ENCODE data around the gene ARMC10. TPM values are rescaled to one million over a fixed set of nuclear protein-coding genes. Genes with fewer than 3 reads are reported as not detected.
"Not testable (repeated sequence)": the region's sequence is repeated elsewhere in the genome, so short reads cannot be mapped to it uniquely, and the experiment has no call there.

Gene ARMC10
- total RNA-seq, 4 donors from 2014 or later, result 36.2 to 75.9 (median 57.0) TPM

GRCh38 chr7:103048833-103049232, 26.1 kb upstream of the ARMC10 start:
- DNase-seq (ENCODE audit: low spot score in 2 of 2), result no peak
- no peak overlapping the region for H3K4me3 ChIP-seq (ENCODE audit: low read depth, poor library complexity, severe bottlenecking)
- intact Hi-C loops (cut with DNase I; ENCODE audit: low total_unique reads), result no loop called here
- WGBS, 2 donors, result 91 to 93% methylated on average over 2 of the region's 2 CpGs
- TF ChIP-seq POLR2A (IDR thresholded peaks at IDR 0.05), result no peak
- no peak for TF ChIP-seq CTCF (IDR thresholded peaks at IDR 0.05)

- WGBS, 2 donors, result 92 to 94% methylated on average over 6 of the region's 6 CpGs
- H3K4me3 ChIP-seq (ENCODE audit: low read depth, poor library complexity, severe bottlenecking), result no peak overlapping the region
- intact Hi-C loops (cut with DNase I; ENCODE audit: low total_unique reads), result no loop called here
- no peak for TF ChIP-seq POLR2A (IDR thresholded peaks at IDR 0.05)
- no peak for TF ChIP-seq CTCF (IDR thresholded peaks at IDR 0.05)
- DNase-seq (ENCODE audit: low spot score in 2 of 2), result no peak
These were observed 23.4 kb upstream of the ARMC10 start for GRCh38 chr7:103051519-103051918.

GRCh38 chr7:103056006-103056405, 18.9 kb upstream of the ARMC10 start:
- 88 to 97% methylated on average over 1 of the region's 1 CpG for WGBS, 2 donors
- H3K4me3 ChIP-seq (ENCODE audit: low read depth, poor library complexity, severe bottlenecking); DNase-seq (ENCODE audit: low spot score in 2 of 2); intact Hi-C loops (cut with DNase I; ENCODE audit: low total_unique reads): not testable (repeated sequence)

GRCh38 chr7:103058122-103058521, 16.8 kb upstream of the ARMC10 start:
- no peak overlapping the region for H3K4me3 ChIP-seq (ENCODE audit: low read depth, poor library complexity, severe bottlenecking)
- DNase-seq (ENCODE audit: low spot score in 2 of 2), result no peak
- intact Hi-C loops (cut with DNase I; ENCODE audit: low total_unique reads), result no loop called here
- TF ChIP-seq CTCF (IDR thresholded peaks at IDR 0.05) (no peak), POLR2A (IDR thresholded peaks at IDR 0.05) (no peak)

- DNase-seq (ENCODE audit: low spot score in 2 of 2), result no peak
- intact Hi-C loops (cut with DNase I; ENCODE audit: low total_unique reads), result no loop called here
- 31 to 36% methylated on average over 2 of the region's 2 CpGs for WGBS, 2 donors
- H3K4me3 ChIP-seq (ENCODE audit: low read depth, poor library complexity, severe bottlenecking), result no peak overlapping the region
- no peak for TF ChIP-seq POLR2A (IDR thresholded peaks at IDR 0.05)
- TF ChIP-seq CTCF (IDR thresholded peaks at IDR 0.05), result no peak
These were observed 15.5 kb upstream of the ARMC10 start for GRCh38 chr7:103059471-103059870.

- no peak overlapping the region for H3K4me3 ChIP-seq (ENCODE audit: low read depth, poor library complexity, severe bottlenecking)
- 88 to 93% methylated on average over 3 of the region's 3 CpGs for WGBS, 2 donors
- intact Hi-C loops (cut with DNase I; ENCODE audit: low total_unique reads), result no loop called here
- no peak for DNase-seq (ENCODE audit: low spot score in 2 of 2)
- TF ChIP-seq CTCF (IDR thresholded peaks at IDR 0.05) (no peak), POLR2A (IDR thresholded peaks at IDR 0.05) (no peak)
These were observed 11.0 kb upstream of the ARMC10 start for GRCh38 chr7:103063895-103064294.

All from lower leg skin (tissue), 4 donors.